PFSK-1 (cell line): Measurements from ENCODE around the gene IBTK.

Experiments
- POLR2AphosphoS5 ChIP-seq: IDR thresholded peaks from 2 replicates; pipeline ENCODE4 v1.6.1; 2012; ENCODE audit warnings: low read depth, mild to moderate bottlenecking, control low read depth, low read length, moderate library complexity
- SIN3A ChIP-seq: IDR thresholded peaks from 2 replicates; pipeline ENCODE4 v1.6.1; 2012; ENCODE audit warnings: mild to moderate bottlenecking, low read length, moderate library complexity, borderline replicate concordance; ENCODE audit not compliant: insufficient read depth

DNA sequence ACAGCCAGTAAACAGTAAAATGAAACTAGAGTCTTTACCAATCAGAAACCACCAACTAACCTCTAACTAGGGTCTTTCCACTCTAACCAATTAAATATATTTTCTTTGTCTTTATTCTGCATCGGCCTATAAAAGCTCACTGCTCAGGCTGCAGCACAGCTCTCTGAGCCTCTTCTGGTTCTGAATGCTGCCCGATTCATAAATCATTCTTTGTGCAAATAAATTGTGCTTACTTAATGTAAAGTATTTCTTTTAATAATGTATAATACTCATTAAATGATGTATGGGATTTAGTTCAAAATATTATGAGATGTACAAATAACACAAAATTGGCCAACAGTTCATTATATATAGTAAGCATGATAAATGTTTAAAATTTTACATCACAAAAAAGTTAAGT is 7.9 kb downstream of the IBTK start:
- TF ChIP-seq SIN3A (no peak), POLR2AphosphoS5 (no peak)
